Type B pancreatic cell (in vitro differentiated cells): Measurements from ENCODE around the gene HMGCS2. TPM values are rescaled to one million over a fixed set of nuclear protein-coding genes. Genes with fewer than 3 reads are reported as not detected.

Experiments
- DNase-seq: peaks from one replicate; pipeline ENCODE4 v3.0.0; 2021; ENCODE audit warnings: mixed read lengths; ENCODE audit not compliant: unreplicated experiment; ENCODE audit errors: extremely low spot score
- H3K27ac Mint-ChIP-seq: 2 replicates; pipeline ENCODE4 v1.8.0; 2021; ENCODE audit warnings: mild to moderate bottlenecking, mixed read lengths
- H3K27me3 Mint-ChIP-seq: 2 replicates; pipeline ENCODE4 v1.8.0; 2021; ENCODE audit warnings: mixed read lengths
- H3K36me3 Mint-ChIP-seq: 2 replicates; pipeline ENCODE4 v1.8.0; 2021; ENCODE audit warnings: mixed read lengths
- H3K4me1 Mint-ChIP-seq: one replicate; pipeline ENCODE4 v1.8.0; 2021; ENCODE audit warnings: mixed read lengths; ENCODE audit not compliant: unreplicated experiment
- H3K4me3 Mint-ChIP-seq: 2 replicates; pipeline ENCODE4 v1.8.0; 2021; ENCODE audit warnings: mild to moderate bottlenecking, mixed read lengths
- H3K9me3 Mint-ChIP-seq: 2 replicates; pipeline ENCODE4 v1.8.0; 2021; ENCODE audit warnings: mixed read lengths
- total RNA-seq: library from RNA; stranded (reverse); gene quantifications from 2 replicates; pipeline ENCODE4 v1.2.1, GENCODE V29; 2021; ENCODE audit warnings: low replicate concordance
- TF ChIP-seq, protein P1 (sequence below): fragments of 200-600 bp; sonication (generic); conservative IDR thresholded peaks from 2 replicates; pipeline ENCODE4 v1.5.0; 2021; ENCODE audit warnings: antibody characterized with exemption, mild to moderate bottlenecking

HMGCS2 gene
- total RNA-seq, 1 donor from 2014 or later: 19.1 TPM

DNA sequence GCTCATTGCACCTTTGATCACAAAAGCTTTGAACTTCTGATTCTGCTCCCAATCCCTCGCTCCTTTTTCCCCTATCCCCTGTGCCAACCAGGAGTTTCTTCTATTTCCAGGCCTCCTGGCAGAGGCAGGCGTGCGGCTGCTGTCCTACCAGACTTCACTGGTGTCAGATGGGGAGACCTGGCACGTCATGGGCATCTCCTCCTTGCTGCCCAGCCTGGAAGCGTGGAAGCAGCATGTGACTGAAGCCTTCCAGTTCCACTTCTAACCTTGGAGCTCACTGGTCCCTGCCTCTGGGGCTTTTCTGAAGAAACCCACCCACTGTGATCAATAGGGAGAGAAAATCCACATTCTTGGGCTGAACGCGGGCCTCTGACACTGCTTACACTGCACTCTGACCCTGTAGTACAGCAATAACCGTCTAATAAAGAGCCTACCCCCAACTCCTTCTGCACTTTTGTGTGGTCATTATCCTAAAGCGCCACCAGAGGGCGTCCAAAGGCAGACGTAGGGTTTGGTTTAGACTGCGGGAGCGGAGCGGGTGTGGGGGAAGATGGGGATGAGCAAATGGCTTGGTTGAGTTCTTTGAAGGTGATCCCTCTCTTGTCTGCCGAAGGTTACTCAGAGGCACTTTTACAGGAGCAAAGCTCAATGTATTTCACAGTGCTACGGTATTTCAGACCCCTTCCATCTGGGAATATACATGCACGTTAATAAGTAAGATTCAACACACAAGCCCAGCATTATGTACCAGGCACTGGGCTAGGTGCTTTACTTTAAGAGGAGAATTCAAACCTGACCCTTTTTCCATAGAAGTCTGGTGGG lies 24.7 kb downstream of the HMGCS2 start:
- Mint-ChIP-seq H3K36me3 (peaks cover 11% of the 10 kb centered on the region), H3K27ac (peak overlapping the region; percentile 13), H3K4me3 (no peak overlapping the region), H3K4me1 (peaks cover 13% of the 10 kb centered on the region), H3K9me3 (no peaks in the 10 kb centered on the region), H3K27me3 (no peaks in the 10 kb centered on the region)
- TF ChIP-seq, protein P1, sequence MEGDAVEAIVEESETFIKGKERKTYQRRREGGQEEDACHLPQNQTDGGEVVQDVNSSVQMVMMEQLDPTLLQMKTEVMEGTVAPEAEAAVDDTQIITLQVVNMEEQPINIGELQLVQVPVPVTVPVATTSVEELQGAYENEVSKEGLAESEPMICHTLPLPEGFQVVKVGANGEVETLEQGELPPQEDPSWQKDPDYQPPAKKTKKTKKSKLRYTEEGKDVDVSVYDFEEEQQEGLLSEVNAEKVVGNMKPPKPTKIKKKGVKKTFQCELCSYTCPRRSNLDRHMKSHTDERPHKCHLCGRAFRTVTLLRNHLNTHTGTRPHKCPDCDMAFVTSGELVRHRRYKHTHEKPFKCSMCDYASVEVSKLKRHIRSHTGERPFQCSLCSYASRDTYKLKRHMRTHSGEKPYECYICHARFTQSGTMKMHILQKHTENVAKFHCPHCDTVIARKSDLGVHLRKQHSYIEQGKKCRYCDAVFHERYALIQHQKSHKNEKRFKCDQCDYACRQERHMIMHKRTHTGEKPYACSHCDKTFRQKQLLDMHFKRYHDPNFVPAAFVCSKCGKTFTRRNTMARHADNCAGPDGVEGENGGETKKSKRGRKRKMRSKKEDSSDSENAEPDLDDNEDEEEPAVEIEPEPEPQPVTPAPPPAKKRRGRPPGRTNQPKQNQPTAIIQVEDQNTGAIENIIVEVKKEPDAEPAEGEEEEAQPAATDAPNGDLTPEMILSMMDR: peak; percentile 89
- DNase-seq: no peak

DNA sequence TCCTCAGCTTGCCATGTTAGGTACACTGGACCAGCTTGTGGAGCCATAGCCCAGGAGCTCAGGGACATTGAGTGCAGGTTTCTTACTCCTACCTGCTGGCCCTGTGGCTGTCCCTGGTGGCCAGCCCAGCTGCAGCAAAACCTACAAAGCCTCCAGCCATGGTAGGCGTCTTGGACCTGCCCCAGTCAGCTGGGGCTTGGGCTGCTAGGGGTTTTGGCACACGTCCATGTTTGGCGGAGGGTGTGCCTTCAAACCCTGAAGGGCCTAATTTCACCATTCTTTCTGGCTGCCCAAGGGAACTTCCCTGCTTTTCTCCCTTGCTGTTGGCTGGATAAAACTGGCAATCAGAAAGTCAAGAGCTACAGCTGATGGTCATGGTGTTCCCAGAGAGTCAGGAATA lies 25.4 kb downstream of the HMGCS2 start:
- no peak overlapping the region for H3K4me3 Mint-ChIP-seq
- no peak overlapping the region for H3K27ac Mint-ChIP-seq
- peaks cover 11% of the 10 kb centered on the region for H3K36me3 Mint-ChIP-seq
- peaks cover 13% of the 10 kb centered on the region for H3K4me1 Mint-ChIP-seq
- DNase-seq: no peak
- H3K9me3 Mint-ChIP-seq: no peaks in the 10 kb centered on the region
- H3K27me3 Mint-ChIP-seq: no peaks in the 10 kb centered on the region
- TF ChIP-seq, protein P1: no peak

GRCh38 chr1:119742677-119743076 lies 26.0 kb downstream of the HMGCS2 start:
- no peak overlapping the region for H3K4me3 Mint-ChIP-seq
- TF ChIP-seq, protein P1: no peak
- no peaks in the 10 kb centered on the region for H3K9me3 Mint-ChIP-seq
- DNase-seq: no peak
- H3K4me1 Mint-ChIP-seq: peaks cover 16% of the 10 kb centered on the region
- H3K36me3 Mint-ChIP-seq: peaks cover 15% of the 10 kb centered on the region
- H3K27ac Mint-ChIP-seq: no peak overlapping the region
- H3K27me3 Mint-ChIP-seq: no peaks in the 10 kb centered on the region

DNA sequence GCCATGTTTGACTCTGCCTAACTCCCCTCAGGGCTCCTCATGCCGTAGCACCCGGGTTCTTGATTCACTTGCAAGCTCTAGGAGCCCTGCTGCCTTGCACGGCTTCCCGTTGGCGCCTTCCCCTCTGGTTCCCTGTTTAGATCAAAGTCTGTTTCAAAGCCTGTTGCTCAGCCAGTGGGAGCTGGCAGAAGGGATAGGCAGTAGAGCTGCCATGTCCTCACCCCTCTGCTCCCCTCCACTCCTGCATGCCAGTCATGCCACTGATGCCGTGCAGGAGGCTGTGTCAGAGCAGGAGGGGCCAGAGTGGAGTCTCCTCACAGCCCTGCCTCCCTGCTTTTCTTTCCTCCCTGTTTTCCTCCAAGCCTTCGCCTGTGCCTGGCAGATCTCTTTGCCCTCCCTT lies 26.5 kb downstream of the HMGCS2 start:
- no peak for DNase-seq
- Mint-ChIP-seq H3K27ac (no peak overlapping the region), H3K27me3 (no peaks in the 10 kb centered on the region), H3K4me3 (no peak overlapping the region), H3K4me1 (peaks cover 19% of the 10 kb centered on the region), H3K9me3 (no peaks in the 10 kb centered on the region), H3K36me3 (peaks cover 16% of the 10 kb centered on the region)
- TF ChIP-seq, protein P1: no peak

- no peaks in the 10 kb centered on the region for H3K9me3 Mint-ChIP-seq
- H3K27me3 Mint-ChIP-seq: no peaks in the 10 kb centered on the region
- H3K36me3 Mint-ChIP-seq: peaks cover 23% of the 10 kb centered on the region
- H3K4me3 Mint-ChIP-seq: no peak overlapping the region
- TF ChIP-seq, protein P1: no peak
- H3K4me1 Mint-ChIP-seq: peaks cover 23% of the 10 kb centered on the region
- H3K27ac Mint-ChIP-seq: no peak overlapping the region
- DNase-seq: peak; percentile 61
These were observed 27.6 kb downstream of the HMGCS2 start for GRCh38 chr1:119740896-119741780.
